HepG2 (cell line): ENCODE results near the gene CCDC157. TPM values are rescaled to one million over a fixed set of nuclear protein-coding genes. Genes with fewer than 3 reads are reported as not detected.

Source experiments
- DBP ChIP-seq: sonication (generic); formaldehyde crosslinking; IDR thresholded peaks from 2 replicates; pipeline ENCODE4 v1.4.0; 2020; ENCODE audit warnings: missing genetic modification reagents; ENCODE audit errors: not compliant biosample characterization
- FOSL1 ChIP-seq: sonication (generic); formaldehyde crosslinking; IDR thresholded peaks from 2 replicates; pipeline ENCODE4 v1.9.0; 2021; ENCODE audit warnings: missing genetic modification reagents, borderline replicate concordance
- HNRNPLL ChIP-seq: fragments of 200-400 bp; formaldehyde crosslinking; IDR thresholded peaks from 2 replicates; pipeline ENCODE4 v1.6.1; 2017; ENCODE audit warnings: mild to moderate bottlenecking, low read depth, low read length; ENCODE audit not compliant: poor library complexity, severe bottlenecking
- MYNN ChIP-seq: sonication (generic); formaldehyde crosslinking; IDR thresholded peaks from 2 replicates; pipeline ENCODE4 v1.4.0; 2020; ENCODE audit warnings: mild to moderate bottlenecking, low read depth, missing genetic modification reagents
- MYPOP ChIP-seq: sonication (generic); formaldehyde crosslinking; IDR thresholded peaks from 2 replicates; pipeline ENCODE4 v1.8.1; 2023; ENCODE audit warnings: mild to moderate bottlenecking, moderate library complexity, missing genetic modification reagents
- PCBP1 ChIP-seq: fragments of 200-400 bp; formaldehyde crosslinking; IDR thresholded peaks from 2 replicates; pipeline ENCODE4 v1.6.1; 2017; ENCODE audit warnings: mild to moderate bottlenecking, low read depth, low read length, borderline replicate concordance
- PHF21A ChIP-seq: sonication (generic); formaldehyde crosslinking; IDR thresholded peaks from 2 replicates; pipeline ENCODE4 v1.5.0; 2020; ENCODE audit warnings: mild to moderate bottlenecking, missing genetic modification reagents
- POLR2A ChIP-seq, 2 experiments: IDR thresholded peaks; 2 replicates each; pipeline ENCODE4 v1.6.1; 2011; ENCODE audit warnings: low read depth in 2 of 2, low read length in 2 of 2, mild to moderate bottlenecking in 1 of 2, moderate library complexity in 1 of 2; ENCODE audit not compliant: insufficient read depth in 1 of 2
- SNAPC4 ChIP-seq: sonication (generic); formaldehyde crosslinking; IDR thresholded peaks from 2 replicates; pipeline ENCODE4 v1.4.0; 2020; ENCODE audit warnings: mild to moderate bottlenecking, missing genetic modification reagents
- ZBTB26 ChIP-seq: IDR thresholded peaks from 2 replicates; pipeline ENCODE4 v1.6.1; 2016; ENCODE audit warnings: missing compliant biosample characterization, missing genetic modification reagents, borderline replicate concordance
- ZEB1 ChIP-seq: IDR thresholded peaks from 2 replicates; pipeline ENCODE4 v1.6.1; 2012; ENCODE audit warnings: mild to moderate bottlenecking, low read depth, inconsistent platforms; ENCODE audit not compliant: insufficient replicate concordance
- ZMYM3 ChIP-seq: sonication (generic); formaldehyde crosslinking; IDR thresholded peaks from 2 replicates; pipeline ENCODE4 v1.5.1; 2020; ENCODE audit warnings: mild to moderate bottlenecking, missing genetic modification reagents
- ZNF101 ChIP-seq: sonication (generic); formaldehyde crosslinking; IDR thresholded peaks from 2 replicates; pipeline ENCODE4 v1.4.0; 2020; ENCODE audit warnings: mild to moderate bottlenecking, low read depth, missing genetic modification reagents, borderline replicate concordance
- ZNF124 ChIP-seq: sonication (generic); formaldehyde crosslinking; IDR thresholded peaks from 2 replicates; pipeline ENCODE4 v1.4.0; 2020; ENCODE audit warnings: missing genetic modification reagents
- ZNF205 ChIP-seq: IDR thresholded peaks from 2 replicates; pipeline ENCODE4 v1.6.1; 2018; ENCODE audit warnings: missing biosample characterization, missing genetic modification reagents
- ZNF234 ChIP-seq: sonication (generic); formaldehyde crosslinking; conservative IDR thresholded peaks from 2 replicates; pipeline ENCODE4 v1.5.1; 2020; ENCODE audit warnings: mild to moderate bottlenecking, missing genetic modification reagents
- ZNF383 ChIP-seq: sonication (generic); formaldehyde crosslinking; IDR thresholded peaks from 2 replicates; pipeline ENCODE4 v1.4.0; 2020; ENCODE audit warnings: missing genetic modification reagents, mild to moderate bottlenecking, borderline replicate concordance
- ZNF512 ChIP-seq: sonication (generic); formaldehyde crosslinking; IDR thresholded peaks from 2 replicates; pipeline ENCODE4 v1.4.0; 2020; ENCODE audit warnings: mild to moderate bottlenecking, missing genetic modification reagents
- ZNF589 ChIP-seq: sonication (generic); formaldehyde crosslinking; conservative IDR thresholded peaks from 2 replicates; pipeline ENCODE4 v1.8.0; 2022; ENCODE audit warnings: mild to moderate bottlenecking, moderate library complexity, missing genetic modification reagents
- ZNF746 ChIP-seq: sonication (generic); formaldehyde crosslinking; IDR thresholded peaks from 2 replicates; pipeline ENCODE4 v1.8.0; 2022; ENCODE audit warnings: mild to moderate bottlenecking, missing genetic modification reagents
- polyA plus RNA-seq, 8 experiments: library from polyadenylated mRNA; depleted of rRNA in 3 of 8; stranded (reverse) in 7 of 8; unstranded in 1 of 8; fragments of >200 nt; fragmentation: Illumina TruSeq in 4 of 8; extraction: Trizol in 4 of 8; gene quantifications; 2 replicates each; pipeline versions ENCODE4 v1.2.1 to v1.2.3, GENCODE V29; 2011 to 2016; ENCODE audit warnings: low read depth in 4 of 8, missing spikeins in 1 of 8, mixed read lengths in 1 of 8; ENCODE audit not compliant: insufficient read depth in 1 of 8
- total RNA-seq, 5 experiments: library from RNA; depleted of rRNA; stranded (reverse); fragments of >200 nt; fragmentation: Illumina TruSeq; extraction: Trizol; gene quantifications; 2 replicates each; pipeline ENCODE4 v1.2.3, GENCODE V29; 2016; ENCODE audit warnings: low read depth in 1 of 5

The CCDC157 gene
- total and polyA plus RNA-seq, 2 of the 13 experiments (the other 11 are each of a cell fraction or from before 2014, with no cell fraction given) = 1.4 to 1.6 TPM

- TF ChIP-seq MYPOP (CRISPR knock-in tag) (no peak; the same call in 1 of the 2 replicates), ZMYM3 (CRISPR knock-in tag) (no peak), FOSL1 (CRISPR knock-in tag) (no peak), PCBP1 (no peak), ZNF205 (CRISPR knock-in tag) (0 out of 2 replicates have a peak, but pooled peaks have one; percentile 63), ZNF101 (CRISPR knock-in tag) (no peak), ZNF234 (CRISPR knock-in tag) (no peak), ZNF124 (CRISPR knock-in tag) (no peak), PHF21A (0 out of 2 replicates have a peak, but pooled peaks have one; percentile 33), DBP (CRISPR knock-in tag) (no peak), ZNF512 (no peak), ZEB1 (peak; percentile 75), ZNF383 (no peak), ZNF746 (CRISPR knock-in tag) (no peak), ZNF589 (CRISPR knock-in tag) (no peak), HNRNPLL (no peak), ZBTB26 (CRISPR knock-in tag) (no peak), MYNN (CRISPR knock-in tag) (no peak), SNAPC4 (CRISPR knock-in tag) (no peak), POLR2A (IDR thresholded peaks at IDR 0.05; ENCODE audit: insufficient read depth in 1 of 2, low read depth in 2 of 2, low read length in 2 of 2) (peak in 1 of 2 experiments; percentile 68; a peak in 2 of 4 replicates)
Measured at GRCh38 chr22:30326706-30327362, 30.0 kb upstream of the CCDC157 start, which contains the start of gene TBC1D10A (continued).
